Measurements from ENCODE around the gene LRRC8B. TPM values are rescaled to one million over a fixed set of nuclear protein-coding genes. Genes with fewer than 3 reads are reported as not detected.

LRRC8B gene
- polyA plus RNA-seq, 1 donor (not counting 4 experiments of a cell fraction or from before 2014, with no cell fraction given), result 1.5 TPM

DNA sequence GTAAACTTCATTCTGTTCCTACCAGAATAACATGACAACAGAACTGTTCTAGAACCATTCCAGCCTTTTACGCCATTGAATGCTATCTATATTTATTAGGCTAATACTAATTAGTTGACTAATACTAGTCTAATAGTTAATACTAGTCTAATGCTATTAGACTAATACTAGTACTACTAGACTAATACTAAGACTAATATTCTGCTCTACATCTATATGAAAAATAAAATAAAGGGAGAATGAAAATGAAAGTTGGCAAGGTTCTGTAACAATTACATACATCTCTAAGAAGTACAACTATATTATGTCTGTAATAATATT, 40.9 kb upstream of the LRRC8B start:
- H3K9ac ChIP-seq (ENCODE audit: control insufficient read depth, extremely low read depth, insufficient read depth, low read length), result no peak overlapping the region
- no peaks in the 10 kb centered on the region for H3K4me1 ChIP-seq (ENCODE audit: control insufficient read depth, extremely low read depth, insufficient read depth, low read length)
- no peak overlapping the region for H3K4me3 ChIP-seq (ENCODE audit: control insufficient read depth in 2 of 3, extremely low read depth in 1 of 3, insufficient read depth in 2 of 3, low read depth in 1 of 3, low read length in 3 of 3)
- H3K27ac ChIP-seq (ENCODE audit: control insufficient read depth, insufficient read depth, low read length), result no peak overlapping the region
- H3K27me3 ChIP-seq (ENCODE audit: control insufficient read depth, extremely low read depth, insufficient read depth, low read length), result no peaks in the 10 kb centered on the region
- no peak overlapping the region for H3K4me2 ChIP-seq (ENCODE audit: control insufficient read depth, extremely low read depth, insufficient read depth, low read depth, low read length)
- DNase-seq (ENCODE audit: low read depth, low spot score) (no peak), FAIRE-seq (no peak)
- H2AFZ ChIP-seq (ENCODE audit: control insufficient read depth, low read length), result no peak overlapping the region
- H4K20me1 ChIP-seq (ENCODE audit: control insufficient read depth, extremely low read depth, insufficient read depth, low read length), result no peaks in the 10 kb centered on the region
- H3K36me3 ChIP-seq (ENCODE audit: control insufficient read depth in 2 of 2, extremely low read depth in 1 of 2, insufficient read depth in 2 of 2, low read length in 2 of 2), result no peaks in the 10 kb centered on the region
- H3K9me3 ChIP-seq (ENCODE audit: control insufficient read depth, low read depth, low read length), result peaks cover 1% of the 10 kb centered on the region
- H3K79me2 ChIP-seq (ENCODE audit: control insufficient read depth, insufficient read depth, low read length), result no peaks in the 10 kb centered on the region
- TF ChIP-seq, protein P1, sequence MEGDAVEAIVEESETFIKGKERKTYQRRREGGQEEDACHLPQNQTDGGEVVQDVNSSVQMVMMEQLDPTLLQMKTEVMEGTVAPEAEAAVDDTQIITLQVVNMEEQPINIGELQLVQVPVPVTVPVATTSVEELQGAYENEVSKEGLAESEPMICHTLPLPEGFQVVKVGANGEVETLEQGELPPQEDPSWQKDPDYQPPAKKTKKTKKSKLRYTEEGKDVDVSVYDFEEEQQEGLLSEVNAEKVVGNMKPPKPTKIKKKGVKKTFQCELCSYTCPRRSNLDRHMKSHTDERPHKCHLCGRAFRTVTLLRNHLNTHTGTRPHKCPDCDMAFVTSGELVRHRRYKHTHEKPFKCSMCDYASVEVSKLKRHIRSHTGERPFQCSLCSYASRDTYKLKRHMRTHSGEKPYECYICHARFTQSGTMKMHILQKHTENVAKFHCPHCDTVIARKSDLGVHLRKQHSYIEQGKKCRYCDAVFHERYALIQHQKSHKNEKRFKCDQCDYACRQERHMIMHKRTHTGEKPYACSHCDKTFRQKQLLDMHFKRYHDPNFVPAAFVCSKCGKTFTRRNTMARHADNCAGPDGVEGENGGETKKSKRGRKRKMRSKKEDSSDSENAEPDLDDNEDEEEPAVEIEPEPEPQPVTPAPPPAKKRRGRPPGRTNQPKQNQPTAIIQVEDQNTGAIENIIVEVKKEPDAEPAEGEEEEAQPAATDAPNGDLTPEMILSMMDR (optimal IDR thresholded peaks at IDR 0.05 in 1 of 3, IDR thresholded peaks at IDR 0.05 in 1 of 3, conservative IDR thresholded peaks at IDR 0.05 in 1 of 3; ENCODE audit: extremely low read depth in 1 of 3, insufficient read depth in 2 of 3, low read length in 3 of 3), result no peak
- no peak for TF ChIP-seq EZH2 (IDR thresholded peaks at IDR 0.05; ENCODE audit: low read length)
- dilution Hi-C loops (cut with MboI; ENCODE audit: extremely low pct_ligation_motif_present, low sequenced_read_pairs), result no loop called here
- no peaks in the 10 kb centered on the region for H3K9me1 ChIP-seq (ENCODE audit: control insufficient read depth, extremely low read depth, insufficient read depth, low read length)

DNA sequence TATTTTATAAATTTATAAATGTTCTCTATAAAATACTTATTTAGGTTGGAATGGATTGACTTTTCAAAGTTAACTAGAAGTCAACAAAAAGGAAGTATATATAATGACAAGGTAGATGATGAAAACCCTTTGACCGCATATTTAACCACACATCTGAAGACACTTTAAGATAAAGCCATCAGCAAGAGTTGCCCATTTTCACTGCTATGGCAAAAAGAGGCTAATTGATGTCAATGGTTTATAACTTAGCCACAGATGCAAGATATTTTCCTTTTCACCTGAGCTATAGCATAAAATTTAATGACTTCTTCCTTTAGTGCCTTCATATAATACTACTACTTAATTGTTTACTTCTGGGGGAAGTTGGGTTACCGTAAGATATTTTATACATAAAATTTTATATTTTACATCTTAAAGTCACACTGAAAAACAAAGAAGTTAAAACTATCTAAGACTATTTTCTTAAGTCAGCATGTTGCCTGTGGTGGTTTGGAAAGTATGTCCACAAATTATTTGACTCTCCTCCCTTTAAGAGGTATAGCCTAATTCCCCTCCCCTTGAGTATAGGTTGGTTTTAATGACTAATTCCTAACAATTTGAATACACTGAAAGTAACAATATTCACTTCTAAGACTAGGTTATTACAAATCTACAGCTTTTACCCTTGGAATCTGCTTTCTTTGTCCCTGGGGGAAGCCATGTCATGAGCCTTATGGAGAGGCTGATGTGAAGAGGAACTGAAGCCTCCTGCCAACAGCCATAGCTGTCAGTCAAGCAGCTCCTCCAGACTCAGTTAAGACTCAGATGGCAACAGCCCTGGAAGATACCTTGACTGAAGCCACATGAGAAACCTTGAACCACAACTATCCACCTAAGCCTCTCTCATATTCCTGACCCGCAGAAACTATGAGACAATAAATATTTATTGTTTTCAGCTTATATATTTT, 40.3 kb upstream of the LRRC8B start:
- no peak for DNase-seq (ENCODE audit: low read depth, low spot score)
- FAIRE-seq, result no peak
- peaks cover 4% of the 10 kb centered on the region for H3K4me1 ChIP-seq (ENCODE audit: control insufficient read depth, extremely low read depth, insufficient read depth, low read length)
- dilution Hi-C loops (cut with MboI; ENCODE audit: extremely low pct_ligation_motif_present, low sequenced_read_pairs), result no loop called here
- H3K36me3 ChIP-seq (ENCODE audit: control insufficient read depth in 2 of 2, extremely low read depth in 1 of 2, insufficient read depth in 2 of 2, low read length in 2 of 2), result no peaks in the 10 kb centered on the region
- no peaks in the 10 kb centered on the region for H4K20me1 ChIP-seq (ENCODE audit: control insufficient read depth, extremely low read depth, insufficient read depth, low read length)
- H3K4me2 ChIP-seq (ENCODE audit: control insufficient read depth, extremely low read depth, insufficient read depth, low read depth, low read length), result no peak overlapping the region
- H2AFZ ChIP-seq (ENCODE audit: control insufficient read depth, low read length), result no peak overlapping the region
- no peak overlapping the region for H3K9ac ChIP-seq (ENCODE audit: control insufficient read depth, extremely low read depth, insufficient read depth, low read length)
- no peaks in the 10 kb centered on the region for H3K79me2 ChIP-seq (ENCODE audit: control insufficient read depth, insufficient read depth, low read length)
- no peak overlapping the region for H3K27ac ChIP-seq (ENCODE audit: control insufficient read depth, insufficient read depth, low read length)
- peaks cover 1% of the 10 kb centered on the region for H3K9me3 ChIP-seq (ENCODE audit: control insufficient read depth, low read depth, low read length)
- TF ChIP-seq, protein P1 (optimal IDR thresholded peaks at IDR 0.05 in 1 of 3, IDR thresholded peaks at IDR 0.05 in 1 of 3, conservative IDR thresholded peaks at IDR 0.05 in 1 of 3; ENCODE audit: extremely low read depth in 1 of 3, insufficient read depth in 2 of 3, low read length in 3 of 3), result no peak
- no peak for TF ChIP-seq EZH2 (IDR thresholded peaks at IDR 0.05; ENCODE audit: low read length)
- H3K4me3 ChIP-seq (ENCODE audit: control insufficient read depth in 2 of 3, extremely low read depth in 1 of 3, insufficient read depth in 2 of 3, low read depth in 1 of 3, low read length in 3 of 3), result no peak overlapping the region
- H3K27me3 ChIP-seq (ENCODE audit: control insufficient read depth, extremely low read depth, insufficient read depth, low read length), result no peaks in the 10 kb centered on the region
- H3K9me1 ChIP-seq (ENCODE audit: control insufficient read depth, extremely low read depth, insufficient read depth, low read length), result no peaks in the 10 kb centered on the region
